NB4 (cell line): ENCODE results near the gene CUEDC1.

Experiments
- POLR2A ChIP-seq: IDR thresholded peaks from 2 replicates; pipeline ENCODE4 v1.6.1; 2011; ENCODE audit warnings: mild to moderate bottlenecking; ENCODE audit not compliant: insufficient read length; ENCODE audit errors: extremely low read depth
- TF ChIP-seq, protein P1 (sequence below): IDR thresholded peaks from one replicate; pipeline ENCODE4 v1.5.1; 2012; ENCODE audit warnings: low read depth, low read length

DNA sequence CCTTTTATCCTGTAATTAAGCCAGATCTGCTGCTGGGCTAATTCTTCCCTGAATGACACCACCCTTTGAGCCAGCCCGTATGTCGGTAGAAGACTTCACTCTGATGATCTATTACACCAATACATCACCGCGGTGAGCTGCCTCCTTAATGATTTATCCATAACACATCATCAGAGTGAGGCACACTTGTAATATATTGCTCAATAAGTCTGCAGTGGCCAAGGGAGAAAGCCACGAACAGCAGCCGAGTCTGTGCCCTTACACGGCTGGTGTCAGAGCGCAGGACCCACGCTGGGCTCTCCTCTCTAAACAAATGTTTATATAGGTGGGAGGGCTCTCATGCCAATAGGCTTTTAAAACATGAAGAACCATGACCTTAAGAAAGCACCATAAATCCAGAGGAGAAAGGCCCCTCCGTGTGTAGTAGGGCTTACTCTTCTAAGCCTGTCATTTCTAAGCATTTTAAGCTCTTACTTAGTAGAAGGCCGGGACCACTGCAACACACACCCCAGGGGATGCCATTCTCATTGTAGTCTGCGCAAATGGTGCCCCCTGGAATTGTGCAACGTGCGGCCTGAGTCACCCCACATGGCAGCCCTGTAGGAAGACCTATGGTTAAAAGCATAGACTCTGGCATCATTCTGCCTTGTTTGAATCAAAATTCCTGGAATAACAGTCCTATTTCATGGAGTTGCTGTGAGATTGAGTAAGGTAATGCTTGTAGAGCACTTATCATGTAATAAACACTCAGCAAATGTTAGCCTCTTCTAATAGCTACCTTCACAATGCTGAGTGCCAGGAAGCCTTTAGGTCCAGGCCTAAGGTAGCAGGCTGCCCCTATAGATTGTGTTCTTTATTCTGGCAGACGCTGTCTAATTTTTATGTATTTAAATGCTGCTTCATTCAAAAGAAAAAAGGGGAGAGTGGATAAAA, 131.5 kb downstream of the CUEDC1 start:
- no peak for TF ChIP-seq POLR2A
- TF ChIP-seq, protein P1, sequence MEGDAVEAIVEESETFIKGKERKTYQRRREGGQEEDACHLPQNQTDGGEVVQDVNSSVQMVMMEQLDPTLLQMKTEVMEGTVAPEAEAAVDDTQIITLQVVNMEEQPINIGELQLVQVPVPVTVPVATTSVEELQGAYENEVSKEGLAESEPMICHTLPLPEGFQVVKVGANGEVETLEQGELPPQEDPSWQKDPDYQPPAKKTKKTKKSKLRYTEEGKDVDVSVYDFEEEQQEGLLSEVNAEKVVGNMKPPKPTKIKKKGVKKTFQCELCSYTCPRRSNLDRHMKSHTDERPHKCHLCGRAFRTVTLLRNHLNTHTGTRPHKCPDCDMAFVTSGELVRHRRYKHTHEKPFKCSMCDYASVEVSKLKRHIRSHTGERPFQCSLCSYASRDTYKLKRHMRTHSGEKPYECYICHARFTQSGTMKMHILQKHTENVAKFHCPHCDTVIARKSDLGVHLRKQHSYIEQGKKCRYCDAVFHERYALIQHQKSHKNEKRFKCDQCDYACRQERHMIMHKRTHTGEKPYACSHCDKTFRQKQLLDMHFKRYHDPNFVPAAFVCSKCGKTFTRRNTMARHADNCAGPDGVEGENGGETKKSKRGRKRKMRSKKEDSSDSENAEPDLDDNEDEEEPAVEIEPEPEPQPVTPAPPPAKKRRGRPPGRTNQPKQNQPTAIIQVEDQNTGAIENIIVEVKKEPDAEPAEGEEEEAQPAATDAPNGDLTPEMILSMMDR = no peak
